GM18507 (cell line): ENCODE measurements around the gene FERMT2.

ENCODE experiments used
- DNase-seq: peaks from one replicate; pipeline ENCODE4 v3.0.0; 2011; ENCODE audit warnings: low read depth; ENCODE audit not compliant: insufficient read length; ENCODE audit errors: extremely low spot score
- FAIRE-seq: peaks from 2 replicates; lab custom pipeline; 2011; peaks lifted over from hg19 to GRCh38; lab: Jason Lieb, UNC

FERMT2 gene

DNA sequence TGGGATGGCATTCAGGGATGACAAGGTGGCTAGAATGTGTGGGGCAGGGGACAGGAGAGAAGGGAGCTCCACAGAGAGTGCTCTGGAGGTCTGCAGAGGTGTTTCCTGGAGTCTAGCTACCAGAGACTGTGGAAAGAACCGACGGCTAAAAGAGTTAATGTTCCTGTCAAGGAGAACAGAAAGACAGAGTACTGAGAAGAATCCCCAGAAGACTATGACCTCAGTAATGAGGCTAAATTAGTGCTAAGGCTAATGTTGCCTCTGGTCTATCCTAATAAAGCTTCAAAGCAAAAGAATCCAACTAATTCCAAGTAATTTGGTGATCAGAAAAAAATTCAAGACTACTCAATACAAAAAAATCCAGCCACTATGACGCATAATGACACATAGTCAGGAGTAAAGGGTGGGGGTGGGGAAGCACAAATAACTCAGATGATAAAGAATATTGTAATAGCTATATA is 44.7 kb downstream of the FERMT2 start:
- no peak for FAIRE-seq
- no peak for DNase-seq

- DNase-seq (no peak), FAIRE-seq (no peak)
Observed at GRCh38 chr14:52902971-52903619, 47.8 kb downstream of the FERMT2 start.

GRCh38 chr14:52901357-52901980 is 49.4 kb downstream of the FERMT2 start:
- no peak for FAIRE-seq
- no peak for DNase-seq

DNA sequence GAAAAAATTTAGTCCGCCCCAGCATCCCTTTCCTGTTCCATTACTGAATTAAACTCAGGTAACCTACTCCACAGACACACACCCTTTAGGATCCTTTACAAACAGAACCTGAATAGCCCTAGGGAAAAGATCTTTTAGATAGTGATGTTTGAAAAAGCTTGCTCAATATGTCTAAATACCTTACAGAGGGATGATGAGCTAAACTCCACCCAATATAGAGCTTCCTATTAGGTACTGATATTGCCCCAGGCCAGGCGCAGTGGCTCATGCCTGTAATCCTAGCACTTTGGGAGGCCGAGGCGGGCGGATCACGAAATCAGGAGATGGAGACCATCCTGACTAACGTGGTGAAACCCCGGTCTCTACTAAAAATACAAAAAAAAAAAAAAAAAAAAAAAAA is 50.1 kb downstream of the FERMT2 start:
- no peak for FAIRE-seq

GRCh38 chr14:52898496-52898895 is 52.4 kb downstream of the FERMT2 start:
- FAIRE-seq, result no peak
- no peak for DNase-seq

More for the DNA sequence above, 50.1 kb downstream of the FERMT2 start:
- no peak for DNase-seq

- FAIRE-seq, result no peak
Observed at GRCh38 chr14:52895000-52895399, 55.9 kb downstream of the FERMT2 start.

DNA sequence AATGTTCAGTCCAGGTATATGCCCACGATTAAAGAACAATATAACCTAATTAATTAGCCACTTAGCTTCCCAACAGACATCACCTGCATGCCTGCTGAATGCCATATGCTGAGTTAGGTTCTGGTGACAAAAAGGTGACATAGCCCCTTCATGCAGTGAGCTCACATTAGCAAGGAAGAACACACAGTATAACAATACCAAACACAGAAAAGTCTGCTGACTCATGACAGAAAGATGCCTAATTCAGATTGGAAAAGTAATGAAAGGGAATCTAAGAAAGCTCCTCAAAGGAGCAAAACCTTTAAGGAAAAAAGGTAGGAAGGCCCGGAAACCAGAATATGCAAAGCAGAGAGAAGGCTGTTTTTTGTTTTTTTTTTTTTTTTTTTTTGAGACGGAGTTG is 59.0 kb downstream of the FERMT2 start:
- FAIRE-seq (no peak), DNase-seq (no peak)

More at GRCh38 chr14:52895000-52895399, 55.9 kb downstream of the FERMT2 start:
- DNase-seq, result no peak

GRCh38 chr14:52888839-52889838 is 61.7 kb downstream of the FERMT2 start:
- DNase-seq, result no peak
- FAIRE-seq, result no peak

DNA sequence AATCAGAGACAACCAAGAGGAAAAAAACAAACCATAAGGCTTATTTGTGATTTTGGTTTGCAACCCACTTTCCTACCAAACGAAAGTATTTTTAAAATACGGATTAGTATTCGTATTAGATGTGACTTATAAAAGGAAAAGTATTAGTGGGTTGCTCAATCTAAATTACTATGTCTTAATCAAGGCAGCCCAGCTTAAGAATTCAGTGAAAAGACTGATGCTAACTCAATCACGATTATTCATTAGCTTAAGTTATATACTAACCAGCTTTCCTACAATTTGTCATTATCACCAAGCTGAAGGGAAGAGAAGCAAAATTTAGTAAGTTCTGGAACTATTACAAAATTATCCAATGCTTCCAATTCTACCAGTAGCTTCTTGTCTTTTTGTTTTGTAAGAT is 62.7 kb downstream of the FERMT2 start:
- FAIRE-seq, result no peak
- no peak for DNase-seq

- DNase-seq (no peak), FAIRE-seq (no peak)
Observed at GRCh38 chr14:52885230-52885629, 65.6 kb downstream of the FERMT2 start.

DNA sequence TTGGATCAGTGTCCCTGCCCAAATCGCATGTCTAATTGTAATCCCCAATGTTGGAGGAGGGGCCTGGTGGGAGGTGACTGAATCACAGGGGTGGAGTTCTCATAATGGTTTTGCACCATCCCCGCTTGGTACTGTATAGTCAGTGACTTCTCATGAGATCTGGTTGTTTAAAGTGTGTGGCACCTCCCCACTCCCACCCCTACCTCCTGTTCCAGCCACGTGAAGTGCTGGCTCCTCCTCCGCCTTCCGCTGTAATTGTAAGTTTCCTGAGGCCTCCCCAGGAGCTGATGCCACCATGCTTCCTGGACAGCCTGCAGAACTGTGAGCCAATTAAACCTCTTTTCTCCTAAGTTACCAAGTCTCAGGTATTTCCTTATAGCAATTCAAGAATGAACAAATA is 67.2 kb downstream of the FERMT2 start:
- FAIRE-seq (no peak), DNase-seq (no peak)

GRCh38 chr14:52882824-52883223 is 68.0 kb downstream of the FERMT2 start:
- DNase-seq (no peak), FAIRE-seq (no peak)

- FAIRE-seq (no peak), DNase-seq (no peak)
Observed at GRCh38 chr14:52879958-52880357, 70.9 kb downstream of the FERMT2 start.

DNA sequence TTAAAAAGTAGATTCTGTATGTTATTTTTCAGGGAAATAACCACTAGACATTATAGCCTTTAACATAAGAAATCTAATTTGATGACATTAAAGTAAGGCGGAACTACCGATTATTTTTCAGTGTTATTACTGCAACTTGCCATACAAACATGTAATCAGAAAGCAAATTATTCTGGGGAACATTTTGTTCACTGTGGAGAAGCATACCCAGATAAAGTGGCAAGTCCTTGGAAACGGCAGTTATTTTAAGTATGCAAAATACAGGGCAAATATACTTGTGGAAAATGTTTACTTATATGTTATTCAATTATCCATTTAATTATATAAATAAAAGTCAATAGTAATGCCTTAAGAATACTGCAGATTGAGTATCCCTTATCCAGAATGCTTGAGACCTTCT is 71.9 kb downstream of the FERMT2 start:
- FAIRE-seq, result no peak
- DNase-seq, result no peak

GRCh38 chr14:52878469-52878868 is 72.4 kb downstream of the FERMT2 start:
- DNase-seq (no peak), FAIRE-seq (no peak)

DNA sequence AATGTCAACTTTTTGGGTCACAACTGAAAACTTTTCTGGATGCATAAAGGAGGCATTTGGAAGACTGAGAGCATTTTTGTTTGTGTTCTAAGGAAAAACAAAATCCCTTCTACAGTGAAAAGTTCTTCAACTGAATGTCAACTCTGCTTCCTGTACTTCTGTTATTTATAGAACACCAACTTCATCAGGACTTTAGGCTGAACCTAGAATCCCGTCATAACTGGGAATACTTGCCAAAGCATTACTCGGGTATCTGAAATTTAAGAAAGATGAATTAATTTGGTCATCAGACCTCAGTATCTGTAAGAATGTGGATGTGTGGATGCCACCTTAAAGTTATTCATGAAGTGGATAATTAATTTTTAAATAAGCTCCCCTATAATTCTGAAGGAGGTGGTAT is 73.2 kb downstream of the FERMT2 start:
- DNase-seq (no peak), FAIRE-seq (no peak)

DNA sequence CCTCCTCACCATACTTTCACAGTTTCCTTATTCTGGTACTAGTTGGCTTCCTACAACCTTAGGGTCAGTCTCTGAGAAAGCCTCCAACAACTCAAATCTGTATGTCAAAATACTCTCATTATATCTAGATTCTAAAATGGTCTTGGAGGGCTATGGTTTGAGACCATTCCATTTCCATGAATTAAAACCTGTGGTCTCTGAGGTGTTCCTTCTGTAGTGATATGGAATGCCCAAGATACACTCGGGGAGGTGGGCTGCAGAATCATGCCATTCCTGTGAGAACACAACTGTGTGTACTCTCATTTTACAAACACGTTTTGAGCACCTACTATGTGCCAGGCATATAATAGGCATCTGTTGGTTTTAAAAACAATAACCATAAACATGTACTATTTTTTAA is 74.0 kb downstream of the FERMT2 start:
- no peak for FAIRE-seq
- DNase-seq, result no peak

DNA sequence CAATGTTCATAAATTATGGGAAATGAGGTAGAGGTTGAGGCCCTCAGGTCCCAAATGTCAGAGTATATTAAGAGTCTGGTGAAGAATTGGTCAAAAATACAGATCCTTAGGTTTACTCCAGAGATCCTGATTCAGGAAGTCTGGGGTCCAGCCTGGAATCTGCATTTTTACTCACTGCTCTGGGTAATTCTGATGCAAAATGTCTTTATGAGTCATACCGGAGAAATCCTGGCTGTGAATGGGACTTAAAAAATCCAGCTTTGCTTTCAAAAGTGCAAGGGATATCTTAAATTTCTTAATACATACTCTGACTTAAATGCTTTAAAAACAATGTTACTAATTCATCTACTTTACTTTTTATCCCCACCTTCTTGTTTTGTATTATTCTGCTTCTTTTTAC is 74.5 kb downstream of the FERMT2 start:
- no peak for DNase-seq
- no peak for FAIRE-seq

GRCh38 chr14:52875707-52876106 is 75.1 kb downstream of the FERMT2 start:
- no peak for FAIRE-seq
- no peak for DNase-seq

DNA sequence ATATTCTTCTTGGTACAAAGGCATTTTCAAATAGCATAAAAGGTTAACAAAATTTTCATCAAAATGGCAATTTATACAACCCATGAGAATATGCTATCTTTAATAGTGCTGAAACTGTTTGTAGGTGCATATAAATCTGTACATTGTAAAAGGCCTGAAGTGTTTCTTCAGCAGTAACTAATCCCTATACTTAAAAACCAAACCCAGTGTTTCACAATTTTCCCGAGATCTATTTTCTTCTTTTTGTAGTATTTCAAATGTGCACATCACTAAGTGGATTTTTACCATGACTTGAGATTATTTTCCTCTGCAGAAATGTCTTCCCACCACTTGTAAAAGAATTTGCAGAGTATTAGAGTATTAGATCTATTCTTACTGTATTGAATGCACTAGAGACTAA is 76.5 kb downstream of the FERMT2 start:
- no peak for FAIRE-seq

More for the DNA sequence above, 76.5 kb downstream of the FERMT2 start:
- DNase-seq, result no peak
